HepG2 (cell line): ENCODE measurements around the gene EXOC3L4. TPM values are rescaled to one million over a fixed set of nuclear protein-coding genes. Genes with fewer than 3 reads are reported as not detected.
A peak's percentile ranks its signal among the peaks of the same experiment; 100 is the strongest.

Experiments used
- AGO2 ChIP-seq: fragments of 200-400 bp; formaldehyde crosslinking; optimal IDR thresholded peaks from 2 replicates; pipeline ENCODE3; 2017; ENCODE audit warnings: mild to moderate bottlenecking, low read depth, low read length, moderate library complexity
- CREB1 ChIP-seq, 2 experiments: fragments of 450-650 bp in 1 of 2; IDR thresholded peaks; 2 replicates each; pipeline ENCODE4 v1.6.1; 2016 to 2017; ENCODE audit warnings: control low read depth in 1 of 2, mild to moderate bottlenecking in 1 of 2, missing compliant biosample characterization in 1 of 2, missing genetic modification characterization in 1 of 2
- FOXO1 ChIP-seq: sonication (generic); formaldehyde crosslinking; IDR thresholded peaks from 2 replicates; pipeline ENCODE4 v1.4.0; 2020; ENCODE audit warnings: missing genetic modification reagents
- GATA4 ChIP-seq: sonication (generic); IDR thresholded peaks from 2 replicates; pipeline ENCODE4 v1.6.1; 2016; ENCODE audit warnings: antibody characterized with exemption, low read depth, borderline replicate concordance
- KLF13 ChIP-seq: sonication (generic); formaldehyde crosslinking; IDR thresholded peaks from 2 replicates; pipeline ENCODE4 v1.4.0; 2020; ENCODE audit warnings: mild to moderate bottlenecking, missing genetic modification reagents
- MIER3 ChIP-seq: IDR thresholded peaks from 2 replicates; pipeline ENCODE4 v1.6.1; 2016; ENCODE audit warnings: missing compliant biosample characterization, borderline replicate concordance
- SMYD3 ChIP-seq: sonication (generic); formaldehyde crosslinking; IDR thresholded peaks from 2 replicates; pipeline ENCODE4 v1.8.1; 2023; ENCODE audit warnings: mild to moderate bottlenecking, missing genetic modification reagents
- ZKSCAN8 ChIP-seq: IDR thresholded peaks from 2 replicates; pipeline ENCODE4 v1.6.1; 2016; ENCODE audit warnings: borderline replicate concordance, missing genetic modification reagents, missing compliant biosample characterization
- ZNF101 ChIP-seq: sonication (generic); formaldehyde crosslinking; IDR thresholded peaks from 2 replicates; pipeline ENCODE4 v1.4.0; 2020; ENCODE audit warnings: mild to moderate bottlenecking, low read depth, missing genetic modification reagents, borderline replicate concordance
- ZNF232 ChIP-seq: sonication (generic); formaldehyde crosslinking; IDR thresholded peaks from 2 replicates; pipeline ENCODE4 v1.4.0; 2020; ENCODE audit warnings: missing genetic modification reagents, borderline replicate concordance
- polyA plus RNA-seq, 8 experiments: library from polyadenylated mRNA; depleted of rRNA in 3 of 8; stranded (reverse) in 7 of 8; unstranded in 1 of 8; fragments of >200 nt; fragmentation: Illumina TruSeq in 4 of 8; extraction: Trizol in 4 of 8; gene quantifications; 2 replicates each; pipeline versions ENCODE4 v1.2.1 to v1.2.3, GENCODE V29; 2011 to 2016; ENCODE audit warnings: low read depth in 4 of 8, missing spikeins in 1 of 8, mixed read lengths in 1 of 8; ENCODE audit not compliant: insufficient read depth in 1 of 8
- total RNA-seq, 5 experiments: library from RNA; depleted of rRNA; stranded (reverse); fragments of >200 nt; fragmentation: Illumina TruSeq; extraction: Trizol; gene quantifications; 2 replicates each; pipeline ENCODE4 v1.2.3, GENCODE V29; 2016; ENCODE audit warnings: low read depth in 1 of 5
- TF ChIP-seq, protein P1 (sequence below): sonication (generic); formaldehyde crosslinking; IDR thresholded peaks from 2 replicates; pipeline ENCODE4 v1.4.0; 2020; ENCODE audit warnings: missing genetic modification reagents; ENCODE audit errors: not compliant biosample characterization
- TF ChIP-seq, protein P2 (sequence below), 2 experiments: sonication (generic) in 1 of 2; formaldehyde crosslinking in 1 of 2; IDR thresholded peaks; 2 replicates each; pipeline versions ENCODE4 v1.4.0 to v1.6.1; 2018 to 2020; ENCODE audit warnings: missing genetic modification reagents in 2 of 2, borderline replicate concordance in 1 of 2, low read depth in 1 of 2, mild to moderate bottlenecking in 1 of 2, missing biosample characterization in 1 of 2
- TF ChIP-seq, protein P3 (sequence below): sonication (generic); formaldehyde crosslinking; IDR thresholded peaks from 2 replicates; pipeline ENCODE4 v1.8.0; 2022; ENCODE audit warnings: missing genetic modification reagents, mild to moderate bottlenecking, inconsistent platforms, borderline replicate concordance
- TF ChIP-seq, protein P4 (sequence below): sonication (generic); formaldehyde crosslinking; IDR thresholded peaks from 2 replicates; pipeline ENCODE4 v1.4.0; 2020; ENCODE audit warnings: mild to moderate bottlenecking, missing genetic modification reagents
- TF ChIP-seq, protein P5 (sequence below): sonication (generic); formaldehyde crosslinking; IDR thresholded peaks from 2 replicates; pipeline ENCODE4 v1.4.0; 2020; ENCODE audit warnings: missing genetic modification reagents
- TF ChIP-seq, protein P6 (sequence below): IDR thresholded peaks from 2 replicates; pipeline ENCODE4 v1.6.1; 2018; ENCODE audit warnings: missing genetic modification reagents, mild to moderate bottlenecking, missing compliant biosample characterization

EXOC3L4 gene
- total and polyA plus RNA-seq, 2 of the 13 experiments (the other 11 are each of a cell fraction or from before 2014, with no cell fraction given) = 11.8 to 27.0 TPM

DNA sequence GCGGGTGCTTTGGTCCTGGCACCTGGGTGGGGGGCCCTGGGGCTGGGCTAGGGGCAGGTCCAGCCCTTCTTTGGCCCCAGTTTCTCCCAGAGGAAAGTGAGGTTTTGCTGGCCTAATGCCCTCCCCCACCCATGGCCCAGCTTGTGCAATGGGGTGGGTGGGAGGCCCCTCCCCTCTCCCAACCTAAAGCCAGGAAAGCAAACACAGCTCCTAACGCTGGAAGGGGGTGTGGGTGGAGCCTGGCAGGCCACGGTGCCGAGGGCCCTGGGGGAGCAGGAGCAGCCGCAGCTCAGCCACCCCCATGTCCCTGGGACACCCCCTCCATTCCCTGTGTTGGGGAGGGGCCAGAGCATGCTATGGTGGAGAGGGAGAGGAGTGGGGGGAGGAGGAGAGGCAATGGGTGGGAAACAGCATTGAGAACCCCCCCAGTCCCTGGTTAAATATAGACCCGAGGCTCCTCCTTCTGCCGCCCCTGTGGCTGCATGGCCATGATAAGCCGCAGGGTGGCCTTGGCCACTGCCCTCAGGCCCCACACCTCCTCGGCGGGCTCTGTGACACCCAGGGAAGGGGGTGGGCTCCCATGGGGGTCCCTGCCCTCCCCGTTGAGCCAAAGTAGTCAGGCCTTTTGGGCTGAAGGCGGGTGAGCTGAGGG is 4.7 kb downstream of the EXOC3L4 start (continued):
- peak; percentile 74; the same call in 1 of the 2 replicates for TF ChIP-seq ZKSCAN8 (CRISPR knock-in tag)
- TF ChIP-seq, protein P1, sequence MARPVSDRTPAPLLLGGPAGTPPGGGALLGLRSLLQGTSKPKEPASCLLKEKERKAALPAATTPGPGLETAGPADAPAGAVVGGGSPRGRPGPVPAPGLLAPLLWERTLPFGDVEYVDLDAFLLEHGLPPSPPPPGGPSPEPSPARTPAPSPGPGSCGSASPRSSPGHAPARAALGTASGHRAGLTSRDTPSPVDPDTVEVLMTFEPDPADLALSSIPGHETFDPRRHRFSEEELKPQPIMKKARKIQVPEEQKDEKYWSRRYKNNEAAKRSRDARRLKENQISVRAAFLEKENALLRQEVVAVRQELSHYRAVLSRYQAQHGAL (CRISPR knock-in tag) = no peak
- TF ChIP-seq MIER3 (CRISPR knock-in tag) = peak; percentile 86; the same call in 1 of the 2 replicates
- TF ChIP-seq SMYD3 (CRISPR knock-in tag) = no peak
- TF ChIP-seq ZNF101 (CRISPR knock-in tag) = no peak
- TF ChIP-seq, protein P2, sequence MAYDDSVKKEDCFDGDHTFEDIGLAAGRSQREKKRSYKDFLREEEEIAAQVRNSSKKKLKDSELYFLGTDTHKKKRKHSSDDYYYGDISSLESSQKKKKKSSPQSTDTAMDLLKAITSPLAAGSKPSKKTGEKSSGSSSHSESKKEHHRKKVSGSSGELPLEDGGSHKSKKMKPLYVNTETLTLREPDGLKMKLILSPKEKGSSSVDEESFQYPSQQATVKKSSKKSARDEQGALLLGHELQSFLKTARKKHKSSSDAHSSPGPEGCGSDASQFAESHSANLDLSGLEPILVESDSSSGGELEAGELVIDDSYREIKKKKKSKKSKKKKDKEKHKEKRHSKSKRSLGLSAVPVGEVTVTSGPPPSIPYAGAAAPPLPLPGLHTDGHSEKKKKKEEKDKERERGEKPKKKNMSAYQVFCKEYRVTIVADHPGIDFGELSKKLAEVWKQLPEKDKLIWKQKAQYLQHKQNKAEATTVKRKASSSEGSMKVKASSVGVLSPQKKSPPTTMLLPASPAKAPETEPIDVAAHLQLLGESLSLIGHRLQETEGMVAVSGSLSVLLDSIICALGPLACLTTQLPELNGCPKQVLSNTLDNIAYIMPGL (CRISPR knock-in tag; IDR thresholded peaks at IDR 0.05; ENCODE audit: borderline replicate concordance in 1 of 2, low read depth in 1 of 2) = peak in 1 of 2 experiments; percentile 27; a peak in 2 of 4 replicates
- no peak; the same call in none of the 2 replicates for TF ChIP-seq FOXO1 (CRISPR knock-in tag)
- TF ChIP-seq ZNF232 (CRISPR knock-in tag) = peak; percentile 87; the same call in 1 of the 2 replicates
- TF ChIP-seq, protein P3, sequence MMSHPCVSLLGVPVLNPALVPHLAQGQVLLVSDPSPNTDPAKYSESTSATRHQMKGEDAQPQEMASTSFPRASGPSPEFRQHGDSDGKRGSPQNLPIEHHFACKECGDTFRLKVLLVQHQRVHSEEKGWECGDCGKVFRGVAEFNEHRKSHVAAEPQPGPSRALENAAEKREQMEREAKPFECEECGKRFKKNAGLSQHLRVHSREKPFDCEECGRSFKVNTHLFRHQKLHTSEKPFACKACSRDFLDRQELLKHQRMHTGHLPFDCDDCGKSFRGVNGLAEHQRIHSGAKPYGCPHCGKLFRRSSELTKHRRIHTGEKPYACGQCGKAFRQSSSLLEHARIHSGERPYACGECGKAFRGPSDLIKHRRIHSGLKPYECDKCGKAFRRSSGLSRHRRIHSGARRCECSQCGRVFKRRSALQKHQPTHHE (CRISPR knock-in tag) = peak; percentile 42; the same call in 1 of the 2 replicates
- TF ChIP-seq, protein P4, sequence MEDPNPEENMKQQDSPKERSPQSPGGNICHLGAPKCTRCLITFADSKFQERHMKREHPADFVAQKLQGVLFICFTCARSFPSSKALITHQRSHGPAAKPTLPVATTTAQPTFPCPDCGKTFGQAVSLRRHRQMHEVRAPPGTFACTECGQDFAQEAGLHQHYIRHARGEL (CRISPR knock-in tag) = no peak
- no peak for TF ChIP-seq AGO2
- no peak for TF ChIP-seq KLF13
- peak; percentile 49; the same call in 1 of the 2 replicates for TF ChIP-seq GATA4
- TF ChIP-seq CREB1 (IDR thresholded peaks at IDR 0.05) = no peak
- no peak; the same call in 1 of the 2 replicates for TF ChIP-seq CREB1 (CRISPR knock-in tag; IDR thresholded peaks at IDR 0.05)
- TF ChIP-seq, protein P5, sequence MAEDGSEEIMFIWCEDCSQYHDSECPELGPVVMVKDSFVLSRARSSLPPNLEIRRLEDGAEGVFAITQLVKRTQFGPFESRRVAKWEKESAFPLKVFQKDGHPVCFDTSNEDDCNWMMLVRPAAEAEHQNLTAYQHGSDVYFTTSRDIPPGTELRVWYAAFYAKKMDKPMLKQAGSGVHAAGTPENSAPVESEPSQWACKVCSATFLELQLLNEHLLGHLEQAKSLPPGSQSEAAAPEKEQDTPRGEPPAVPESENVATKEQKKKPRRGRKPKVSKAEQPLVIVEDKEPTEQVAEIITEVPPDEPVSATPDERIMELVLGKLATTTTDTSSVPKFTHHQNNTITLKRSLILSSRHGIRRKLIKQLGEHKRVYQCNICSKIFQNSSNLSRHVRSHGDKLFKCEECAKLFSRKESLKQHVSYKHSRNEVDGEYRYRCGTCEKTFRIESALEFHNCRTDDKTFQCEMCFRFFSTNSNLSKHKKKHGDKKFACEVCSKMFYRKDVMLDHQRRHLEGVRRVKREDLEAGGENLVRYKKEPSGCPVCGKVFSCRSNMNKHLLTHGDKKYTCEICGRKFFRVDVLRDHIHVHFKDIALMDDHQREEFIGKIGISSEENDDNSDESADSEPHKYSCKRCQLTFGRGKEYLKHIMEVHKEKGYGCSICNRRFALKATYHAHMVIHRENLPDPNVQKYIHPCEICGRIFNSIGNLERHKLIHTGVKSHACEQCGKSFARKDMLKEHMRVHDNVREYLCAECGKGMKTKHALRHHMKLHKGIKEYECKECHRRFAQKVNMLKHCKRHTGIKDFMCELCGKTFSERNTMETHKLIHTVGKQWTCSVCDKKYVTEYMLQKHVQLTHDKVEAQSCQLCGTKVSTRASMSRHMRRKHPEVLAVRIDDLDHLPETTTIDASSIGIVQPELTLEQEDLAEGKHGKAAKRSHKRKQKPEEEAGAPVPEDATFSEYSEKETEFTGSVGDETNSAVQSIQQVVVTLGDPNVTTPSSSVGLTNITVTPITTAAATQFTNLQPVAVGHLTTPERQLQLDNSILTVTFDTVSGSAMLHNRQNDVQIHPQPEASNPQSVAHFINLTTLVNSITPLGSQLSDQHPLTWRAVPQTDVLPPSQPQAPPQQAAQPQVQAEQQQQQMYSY = peak; percentile 81
- TF ChIP-seq, protein P6, sequence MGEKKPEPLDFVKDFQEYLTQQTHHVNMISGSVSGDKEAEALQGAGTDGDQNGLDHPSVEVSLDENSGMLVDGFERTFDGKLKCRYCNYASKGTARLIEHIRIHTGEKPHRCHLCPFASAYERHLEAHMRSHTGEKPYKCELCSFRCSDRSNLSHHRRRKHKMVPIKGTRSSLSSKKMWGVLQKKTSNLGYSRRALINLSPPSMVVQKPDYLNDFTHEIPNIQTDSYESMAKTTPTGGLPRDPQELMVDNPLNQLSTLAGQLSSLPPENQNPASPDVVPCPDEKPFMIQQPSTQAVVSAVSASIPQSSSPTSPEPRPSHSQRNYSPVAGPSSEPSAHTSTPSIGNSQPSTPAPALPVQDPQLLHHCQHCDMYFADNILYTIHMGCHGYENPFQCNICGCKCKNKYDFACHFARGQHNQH (CRISPR knock-in tag) = no peak; the same call in 1 of the 2 replicates
